Epithelial cell of proximal tubule (primary cell): Measurements from ENCODE around the gene WDR55. TPM values are rescaled to one million over a fixed set of nuclear protein-coding genes. Genes with fewer than 3 reads are reported as not detected.
"Not testable (repeated sequence)": the region's sequence is repeated elsewhere in the genome, so short reads cannot be mapped to it uniquely, and the experiment has no call there.

ENCODE experiments used
- DNase-seq: peaks from one replicate; pipeline ENCODE4 v3.0.0-alpha.2; 2011; ENCODE audit warnings: low read depth
- H3K4me3 ChIP-seq: 2 replicates; pipeline ENCODE4 v1.5.1; 2011; ENCODE audit warnings: low read depth, mild to moderate bottlenecking, low read length
- CTCF ChIP-seq: conservative IDR thresholded peaks from 2 replicates; pipeline ENCODE4 v1.5.1; 2012; ENCODE audit warnings: low read depth, mild to moderate bottlenecking, low read length
- total RNA-seq: library from RNA; depleted of rRNA; stranded (reverse); fragments of >200 nt; gene quantifications from 2 replicates; pipeline ENCODE4 v1.2.3, GENCODE V29; 2015

The WDR55 gene
- total RNA-seq, 1 donor from 2014 or later, result 14.6 TPM

DNA sequence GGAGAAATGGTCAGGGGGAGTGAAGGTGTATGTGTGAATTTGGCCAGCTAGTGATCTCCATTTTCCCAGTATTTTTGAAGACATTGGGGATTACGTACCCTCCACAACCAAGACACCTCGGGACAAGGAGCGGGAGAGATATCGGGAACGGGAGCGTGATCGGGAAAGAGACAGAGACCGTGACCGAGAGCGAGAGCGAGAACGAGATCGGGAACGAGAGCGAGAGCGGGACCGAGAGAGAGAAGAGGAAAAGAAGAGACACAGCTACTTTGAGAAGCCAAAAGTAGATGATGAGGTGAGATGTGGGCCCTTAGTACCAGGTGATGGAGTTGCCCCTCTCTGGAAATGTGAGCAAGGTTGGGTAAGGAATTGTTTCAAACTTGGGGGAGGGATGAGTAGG is 5.8 kb upstream of the WDR55 start:
- DNase-seq, result no peak
- no peak for TF ChIP-seq CTCF
- H3K4me3 ChIP-seq, result no peak overlapping the region

GRCh38 chr5:140660371-140660770 is 4.3 kb upstream of the WDR55 start:
- DNase-seq, H3K4me3 ChIP-seq: not testable (repeated sequence)

GRCh38 chr5:140664030-140664358 is 710 bp upstream of the WDR55 start:
- no peak for TF ChIP-seq CTCF
- no peak for DNase-seq
- peak overlapping the region; percentile 80 for H3K4me3 ChIP-seq

GRCh38 chr5:140671035-140671434 is 6.3 kb downstream of the WDR55 start:
- H3K4me3 ChIP-seq, DNase-seq: not testable (repeated sequence)

GRCh38 chr5:140671472-140672125 is 6.9 kb downstream of the WDR55 start:
- no peak for DNase-seq
- no peak overlapping the region for H3K4me3 ChIP-seq
- TF ChIP-seq CTCF, result no peak

- no peak for DNase-seq
- no peak for TF ChIP-seq CTCF
- no peak overlapping the region for H3K4me3 ChIP-seq
These were observed 7.9 kb downstream of the WDR55 start for GRCh38 chr5:140672455-140673186.

DNA sequence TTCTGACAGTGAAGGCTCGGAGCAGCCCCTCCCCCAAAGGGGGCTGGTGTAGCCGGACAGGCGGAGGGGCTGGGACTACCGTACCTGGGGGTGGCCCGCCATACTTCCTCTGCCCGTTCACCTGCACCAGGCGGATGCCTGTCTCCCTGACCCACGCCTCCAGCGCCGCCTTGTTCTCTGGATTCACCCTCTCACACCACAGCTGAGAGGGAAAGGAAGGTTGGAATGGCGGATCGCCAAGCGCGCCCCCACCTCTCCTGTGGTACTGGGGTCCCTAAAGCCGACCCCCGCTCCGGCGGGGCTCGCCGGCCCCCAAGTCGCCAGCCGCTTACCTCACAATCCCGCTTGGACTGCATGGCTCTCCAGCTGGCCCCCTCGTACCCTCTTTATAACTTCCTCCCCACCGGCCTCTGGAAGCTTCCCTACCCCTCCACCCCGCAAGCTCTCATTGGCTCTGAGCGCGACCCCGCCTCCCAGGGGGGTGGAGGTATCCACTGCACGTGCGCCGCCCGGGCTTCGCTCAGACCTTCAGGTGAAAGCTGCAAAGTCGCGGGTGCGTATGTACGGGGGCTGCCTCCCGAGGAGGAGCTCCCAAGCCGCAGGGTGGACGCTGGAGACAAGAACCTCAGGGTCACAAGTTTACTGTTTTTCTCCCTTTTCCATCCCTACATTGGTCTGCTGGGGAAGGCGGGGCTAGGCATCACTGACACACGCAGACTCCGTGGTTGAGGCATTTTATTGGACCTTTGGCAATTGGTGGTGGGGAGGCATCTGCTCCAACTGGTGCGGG is 8.7 kb downstream of the WDR55 start, which contains the start of gene DND1:
TSS of gene DND1 (minus strand) at position 390 of the 790 bp plus-strand sequence. CDS start at position 356, 34 bp downstream.
- no peak within 1 kb of the TSS for H3K4me3 ChIP-seq
- no peak for TF ChIP-seq CTCF
- DNase-seq, result no peak
